NT2/D1 (cell line): ENCODE measurements around the gene CYP21A2.
"Not testable (repeated sequence)": the region's sequence is repeated elsewhere in the genome, so short reads cannot be mapped to it uniquely, and the experiment has no call there.

ENCODE experiments used
- SUZ12 ChIP-seq: IDR thresholded peaks from 2 replicates; pipeline ENCODE4 v1.6.1; 2011; ENCODE audit not compliant: insufficient read length, insufficient read depth; ENCODE audit errors: extremely low read depth
- ZNF274 ChIP-seq: IDR thresholded peaks from 2 replicates; pipeline ENCODE4 v1.6.1; 2011; ENCODE audit warnings: mild to moderate bottlenecking, low read depth, low read length

DNA sequence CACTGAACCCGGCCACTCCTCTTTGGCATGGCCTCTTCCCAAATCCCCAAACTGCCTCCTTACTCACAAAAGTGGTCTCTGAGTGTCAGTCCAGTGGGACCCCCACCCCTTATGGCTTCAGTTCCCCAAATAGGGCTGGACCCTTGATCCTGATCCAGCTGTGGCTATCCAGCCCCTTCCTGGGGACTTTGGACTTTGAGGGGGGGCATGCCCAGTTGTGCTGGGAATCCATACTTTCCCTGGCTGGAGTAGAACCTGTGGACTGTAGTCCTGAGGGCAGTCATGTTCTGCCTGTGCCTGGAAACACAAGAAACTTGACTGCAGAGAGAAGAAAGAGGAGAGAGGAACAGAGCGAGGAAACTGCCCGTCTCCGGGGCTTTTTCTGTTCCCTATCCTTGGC lies 33.8 kb upstream of the CYP21A2 start:
- not testable (repeated sequence) for TF ChIP-seq ZNF274, SUZ12
